ENCODE results near the gene RIMOC1. TPM values are rescaled to one million over a fixed set of nuclear protein-coding genes. Genes with fewer than 3 reads are reported as not detected.

RIMOC1 gene, protein sequence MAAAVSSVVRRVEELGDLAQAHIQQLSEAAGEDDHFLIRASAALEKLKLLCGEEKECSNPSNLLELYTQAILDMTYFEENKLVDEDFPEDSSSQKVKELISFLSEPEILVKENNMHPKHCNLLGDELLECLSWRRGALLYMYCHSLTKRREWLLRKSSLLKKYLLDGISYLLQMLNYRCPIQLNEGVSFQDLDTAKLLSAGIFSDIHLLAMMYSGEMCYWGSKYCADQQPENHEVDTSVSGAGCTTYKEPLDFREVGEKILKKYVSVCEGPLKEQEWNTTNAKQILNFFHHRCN
- total RNA-seq: 31.1 and 31.8 TPM in 2 replicates

DNA sequence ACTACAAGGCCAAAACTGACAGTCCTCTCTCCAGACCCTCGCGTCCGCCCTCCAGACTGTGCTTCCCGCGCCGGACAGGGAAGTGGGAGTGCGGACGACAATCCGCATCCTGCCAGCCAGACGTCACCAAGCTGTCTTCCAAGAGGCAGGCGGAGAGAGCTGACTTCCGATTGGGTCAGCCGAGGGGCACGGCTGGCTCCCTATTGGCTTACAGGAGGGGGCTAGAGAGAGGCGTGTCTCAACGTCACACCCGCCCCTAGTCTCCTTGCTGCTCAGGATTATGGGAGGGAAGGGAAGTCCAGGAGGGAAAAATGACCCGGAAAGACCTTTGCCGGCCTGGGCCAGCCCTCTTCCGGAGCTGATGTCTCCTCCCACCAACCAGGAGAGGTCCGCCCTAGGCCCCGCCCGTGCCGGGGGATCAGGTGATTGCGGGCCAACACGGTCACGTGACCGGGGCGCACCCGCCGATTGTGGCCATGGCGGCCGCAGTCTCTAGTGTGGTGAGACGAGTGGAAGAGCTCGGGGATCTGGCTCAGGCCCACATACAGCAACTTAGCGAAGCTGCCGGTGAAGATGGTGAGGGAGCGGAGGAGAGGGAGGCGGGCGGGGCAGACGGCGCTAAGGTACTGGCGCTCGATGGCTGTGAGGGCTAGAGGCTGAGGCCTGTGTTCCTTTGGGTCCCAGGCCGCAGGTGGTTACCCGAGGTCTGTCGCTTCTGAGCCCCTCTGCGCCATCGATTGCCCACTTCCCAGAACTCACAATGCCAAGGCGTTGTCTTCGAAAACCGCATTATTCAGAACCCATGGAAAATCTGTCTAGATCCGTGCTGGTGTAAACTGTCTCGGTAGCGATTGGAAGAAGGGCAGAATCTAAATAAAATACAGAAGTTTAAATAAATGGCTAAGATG is at the start of gene RIMOC1:
Gene RIMOC1 (plus strand): TSS at position 453 of the 908 bp plus-strand sequence. CDS start 24 bp downstream, at position 477.
- H3K4me2 ChIP-seq (ENCODE audit: insufficient read depth, low read length): peak within 1 kb of the TSS; percentile 94
- H3K27ac ChIP-seq (ENCODE audit: low read depth, low read length): peak within 1 kb of the TSS; percentile 91
- no peaks in the 10 kb centered on the region for H4K20me1 ChIP-seq (ENCODE audit: insufficient read depth, low read length)
- H3K79me2 ChIP-seq (ENCODE audit: insufficient read depth, low read length): peaks cover 34% of the 10 kb centered on the region
- H3K4me3 ChIP-seq (ENCODE audit: insufficient read depth, low read length): peak within 1 kb of the TSS; percentile 85
- no peaks in the 10 kb centered on the region for H3K27me3 ChIP-seq (ENCODE audit: insufficient read depth, low read length)
- H3K9me3 ChIP-seq (ENCODE audit: low read depth, low read length): no peaks in the 10 kb centered on the region
- TF ChIP-seq, protein P1, sequence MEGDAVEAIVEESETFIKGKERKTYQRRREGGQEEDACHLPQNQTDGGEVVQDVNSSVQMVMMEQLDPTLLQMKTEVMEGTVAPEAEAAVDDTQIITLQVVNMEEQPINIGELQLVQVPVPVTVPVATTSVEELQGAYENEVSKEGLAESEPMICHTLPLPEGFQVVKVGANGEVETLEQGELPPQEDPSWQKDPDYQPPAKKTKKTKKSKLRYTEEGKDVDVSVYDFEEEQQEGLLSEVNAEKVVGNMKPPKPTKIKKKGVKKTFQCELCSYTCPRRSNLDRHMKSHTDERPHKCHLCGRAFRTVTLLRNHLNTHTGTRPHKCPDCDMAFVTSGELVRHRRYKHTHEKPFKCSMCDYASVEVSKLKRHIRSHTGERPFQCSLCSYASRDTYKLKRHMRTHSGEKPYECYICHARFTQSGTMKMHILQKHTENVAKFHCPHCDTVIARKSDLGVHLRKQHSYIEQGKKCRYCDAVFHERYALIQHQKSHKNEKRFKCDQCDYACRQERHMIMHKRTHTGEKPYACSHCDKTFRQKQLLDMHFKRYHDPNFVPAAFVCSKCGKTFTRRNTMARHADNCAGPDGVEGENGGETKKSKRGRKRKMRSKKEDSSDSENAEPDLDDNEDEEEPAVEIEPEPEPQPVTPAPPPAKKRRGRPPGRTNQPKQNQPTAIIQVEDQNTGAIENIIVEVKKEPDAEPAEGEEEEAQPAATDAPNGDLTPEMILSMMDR (IDR thresholded peaks at IDR 0.05; ENCODE audit: extremely low read depth, low read depth, low read length): no peak
- H3K4me1 ChIP-seq (ENCODE audit: insufficient read depth, low read length): peaks cover 28% of the 10 kb centered on the region
- peak within 1 kb of the TSS; percentile 97 for H2AFZ ChIP-seq (ENCODE audit: low read length)
- peak; percentile 95 for DNase-seq (ENCODE audit: insufficient read length, low spot score, missing footprints)
- peaks cover 4% of the 10 kb centered on the region for H3K36me3 ChIP-seq (ENCODE audit: insufficient read depth, low read length)

DNA sequence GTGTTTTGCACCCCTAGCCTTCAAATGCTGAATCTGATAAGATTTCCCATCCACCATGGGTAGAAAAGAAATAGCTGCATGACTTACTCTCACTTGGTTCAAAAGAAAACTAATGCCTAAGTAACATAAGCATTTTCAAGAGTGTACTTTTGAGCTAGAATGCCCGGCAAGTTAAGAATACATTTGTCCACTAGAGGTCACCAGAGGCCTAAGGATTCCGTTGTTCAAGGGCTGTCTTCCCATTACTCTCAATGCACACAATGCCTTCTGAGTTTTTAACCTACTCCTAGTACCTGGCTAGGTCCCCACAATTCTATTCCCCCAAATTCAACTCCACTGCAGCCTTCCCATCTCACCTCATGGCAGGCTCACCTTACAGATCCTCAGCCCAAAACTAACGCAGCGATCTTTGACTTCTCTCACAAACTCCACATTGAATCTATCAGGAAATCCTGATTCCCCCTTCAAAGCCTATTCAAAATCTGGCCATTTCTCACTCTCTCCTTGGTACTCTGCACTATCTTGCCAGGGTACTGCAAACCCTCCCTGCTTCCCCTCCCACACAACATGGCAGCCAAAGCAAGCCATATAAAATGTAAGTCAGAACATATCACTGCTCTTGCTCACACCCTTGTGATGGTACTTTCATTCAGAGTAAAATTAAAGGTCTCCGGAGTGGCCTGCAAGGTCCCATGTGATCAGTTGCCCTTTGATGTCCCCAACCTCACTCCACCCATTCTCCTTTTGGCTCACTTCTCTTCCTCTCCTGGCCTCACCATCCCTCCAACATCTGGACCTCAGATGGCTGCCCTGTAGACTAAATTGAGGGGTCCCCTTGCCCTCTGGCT is 47.3 kb upstream of the RIMOC1 start:
- H3K27ac ChIP-seq (ENCODE audit: low read depth, low read length): no peak overlapping the region
- TF ChIP-seq, protein P1 (IDR thresholded peaks at IDR 0.05; ENCODE audit: extremely low read depth, low read depth, low read length): peak; percentile 77
- no peaks in the 10 kb centered on the region for H3K27me3 ChIP-seq (ENCODE audit: insufficient read depth, low read length)
- peaks cover 17% of the 10 kb centered on the region for H3K36me3 ChIP-seq (ENCODE audit: insufficient read depth, low read length)
- H3K79me2 ChIP-seq (ENCODE audit: insufficient read depth, low read length): no peaks in the 10 kb centered on the region
- no peak overlapping the region for H3K4me2 ChIP-seq (ENCODE audit: insufficient read depth, low read length)
- DNase-seq (ENCODE audit: insufficient read length, low spot score, missing footprints): peak; percentile 81
- H3K9me3 ChIP-seq (ENCODE audit: low read depth, low read length): no peaks in the 10 kb centered on the region
- peak overlapping the region; percentile 7 for H2AFZ ChIP-seq (ENCODE audit: low read length)
- no peaks in the 10 kb centered on the region for H3K4me1 ChIP-seq (ENCODE audit: insufficient read depth, low read length)
- no peak overlapping the region for H3K4me3 ChIP-seq (ENCODE audit: insufficient read depth, low read length)
- H4K20me1 ChIP-seq (ENCODE audit: insufficient read depth, low read length): no peaks in the 10 kb centered on the region

DNA sequence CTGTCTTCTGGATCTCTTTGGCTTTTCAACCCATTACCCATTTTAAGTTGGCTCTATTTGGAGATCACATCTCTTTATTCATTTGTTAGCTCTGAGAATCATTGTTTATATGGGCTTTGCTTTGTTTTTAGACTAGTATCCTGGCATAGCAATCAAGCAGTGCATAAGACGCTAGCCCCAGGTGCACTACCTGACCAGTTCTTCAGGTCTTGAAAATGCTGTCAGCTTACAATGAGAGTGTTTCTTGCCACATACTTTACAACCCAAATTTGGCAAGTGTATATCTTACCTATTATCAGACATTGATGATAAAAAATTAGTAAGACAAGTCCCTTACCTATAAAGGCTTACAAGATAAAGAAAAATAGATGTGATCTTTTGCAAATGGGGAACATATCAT is 46.2 kb upstream of the RIMOC1 start:
- Histone ChIP-seq H2AFZ (ENCODE audit: low read length) (no peak overlapping the region), H3K36me3 (ENCODE audit: insufficient read depth, low read length) (peaks cover 10% of the 10 kb centered on the region), H3K4me2 (ENCODE audit: insufficient read depth, low read length) (no peak overlapping the region), H3K79me2 (ENCODE audit: insufficient read depth, low read length) (no peaks in the 10 kb centered on the region), H3K27ac (ENCODE audit: low read depth, low read length) (no peak overlapping the region), H3K9me3 (ENCODE audit: low read depth, low read length) (no peaks in the 10 kb centered on the region), H4K20me1 (ENCODE audit: insufficient read depth, low read length) (no peaks in the 10 kb centered on the region), H3K4me3 (ENCODE audit: insufficient read depth, low read length) (no peak overlapping the region), H3K27me3 (ENCODE audit: insufficient read depth, low read length) (no peaks in the 10 kb centered on the region), H3K4me1 (ENCODE audit: insufficient read depth, low read length) (no peaks in the 10 kb centered on the region)
- no peak for DNase-seq (ENCODE audit: insufficient read length, low spot score, missing footprints)
- TF ChIP-seq, protein P1 (IDR thresholded peaks at IDR 0.05; ENCODE audit: extremely low read depth, low read depth, low read length): no peak

All from osteoblast (primary cell).